ENCODE results near the gene PROS1. TPM values are rescaled to one million over a fixed set of nuclear protein-coding genes. Genes with fewer than 3 reads are reported as not detected.
"Not testable (repeated sequence)": the region's sequence is repeated elsewhere in the genome, so short reads cannot be mapped to it uniquely, and the experiment has no call there.

The PROS1 gene
- total RNA-seq, 1 experiment from 2014 or later, result 1.7 TPM

GRCh38 chr3:93969443-93969842 is 4.3 kb downstream of the PROS1 start:
- DNase-seq (ENCODE audit: low spot score) (no peak), ATAC-seq (no peak)
- Mint-ChIP-seq H3K27ac (no peak overlapping the region), H3K4me1 (peaks cover 10% of the 10 kb centered on the region), H3K9me3 (peaks cover 38% of the 10 kb centered on the region), H3K36me3 (peaks cover 16% of the 10 kb centered on the region), H3K4me3 (no peak overlapping the region), H3K27me3 (ENCODE audit: low read depth) (peaks cover 24% of the 10 kb centered on the region)
- ChIA-PET POLR2A (no interaction called here), CTCF (interaction anchor here (1.1 kb wide), 1 partner anchor 133 kb away, joined by 3 read pairs; no protein-coding TSS in a partner anchor)
- TF ChIP-seq, protein P1, sequence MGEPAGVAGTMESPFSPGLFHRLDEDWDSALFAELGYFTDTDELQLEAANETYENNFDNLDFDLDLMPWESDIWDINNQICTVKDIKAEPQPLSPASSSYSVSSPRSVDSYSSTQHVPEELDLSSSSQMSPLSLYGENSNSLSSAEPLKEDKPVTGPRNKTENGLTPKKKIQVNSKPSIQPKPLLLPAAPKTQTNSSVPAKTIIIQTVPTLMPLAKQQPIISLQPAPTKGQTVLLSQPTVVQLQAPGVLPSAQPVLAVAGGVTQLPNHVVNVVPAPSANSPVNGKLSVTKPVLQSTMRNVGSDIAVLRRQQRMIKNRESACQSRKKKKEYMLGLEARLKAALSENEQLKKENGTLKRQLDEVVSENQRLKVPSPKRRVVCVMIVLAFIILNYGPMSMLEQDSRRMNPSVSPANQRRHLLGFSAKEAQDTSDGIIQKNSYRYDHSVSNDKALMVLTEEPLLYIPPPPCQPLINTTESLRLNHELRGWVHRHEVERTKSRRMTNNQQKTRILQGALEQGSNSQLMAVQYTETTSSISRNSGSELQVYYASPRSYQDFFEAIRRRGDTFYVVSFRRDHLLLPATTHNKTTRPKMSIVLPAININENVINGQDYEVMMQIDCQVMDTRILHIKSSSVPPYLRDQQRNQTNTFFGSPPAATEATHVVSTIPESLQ (CRISPR knock-in tag; IDR thresholded peaks at IDR 0.05), result no peak
- no peak for TF ChIP-seq SMAD4 (CRISPR knock-in tag; IDR thresholded peaks at IDR 0.05)

GRCh38 chr3:93965106-93965505 is 8.6 kb downstream of the PROS1 start:
- ATAC-seq; H3K27ac Mint-ChIP-seq; DNase-seq (ENCODE audit: low spot score); H3K27me3 Mint-ChIP-seq (ENCODE audit: low read depth); CTCF ChIA-PET; POLR2A ChIA-PET; H3K4me3 Mint-ChIP-seq; H3K4me1 Mint-ChIP-seq: not testable (repeated sequence)
- Mint-ChIP-seq H3K9me3 (peaks cover 73% of the 10 kb centered on the region), H3K36me3 (peaks cover 41% of the 10 kb centered on the region)

- no peak overlapping the region for H3K4me3 Mint-ChIP-seq
- H3K36me3 Mint-ChIP-seq, result peaks cover 55% of the 10 kb centered on the region
- CTCF ChIA-PET, result no interaction called here
- H3K4me1 Mint-ChIP-seq, result no peaks in the 10 kb centered on the region
- ATAC-seq (no peak), DNase-seq (ENCODE audit: low spot score) (no peak)
- TF ChIP-seq, protein P2, sequence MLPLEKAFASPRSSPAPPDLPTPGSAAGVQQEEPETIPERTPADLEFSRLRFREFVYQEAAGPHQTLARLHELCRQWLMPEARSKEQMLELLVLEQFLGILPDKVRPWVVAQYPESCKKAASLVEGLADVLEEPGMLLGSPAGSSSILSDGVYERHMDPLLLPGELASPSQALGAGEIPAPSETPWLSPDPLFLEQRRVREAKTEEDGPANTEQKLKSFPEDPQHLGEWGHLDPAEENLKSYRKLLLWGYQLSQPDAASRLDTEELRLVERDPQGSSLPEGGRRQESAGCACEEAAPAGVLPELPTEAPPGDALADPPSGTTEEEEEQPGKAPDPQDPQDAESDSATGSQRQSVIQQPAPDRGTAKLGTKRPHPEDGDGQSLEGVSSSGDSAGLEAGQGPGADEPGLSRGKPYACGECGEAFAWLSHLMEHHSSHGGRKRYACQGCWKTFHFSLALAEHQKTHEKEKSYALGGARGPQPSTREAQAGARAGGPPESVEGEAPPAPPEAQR (CRISPR knock-in tag; IDR thresholded peaks at IDR 0.05), result no peak
- H3K9me3 Mint-ChIP-seq, result peaks cover 77% of the 10 kb centered on the region
- POLR2A ChIA-PET, result no interaction called here
- H3K27ac Mint-ChIP-seq, result no peak overlapping the region
- peaks cover 2% of the 10 kb centered on the region for H3K27me3 Mint-ChIP-seq (ENCODE audit: low read depth)
Observed at GRCh38 chr3:93962798-93963197, 10.9 kb downstream of the PROS1 start.

DNA sequence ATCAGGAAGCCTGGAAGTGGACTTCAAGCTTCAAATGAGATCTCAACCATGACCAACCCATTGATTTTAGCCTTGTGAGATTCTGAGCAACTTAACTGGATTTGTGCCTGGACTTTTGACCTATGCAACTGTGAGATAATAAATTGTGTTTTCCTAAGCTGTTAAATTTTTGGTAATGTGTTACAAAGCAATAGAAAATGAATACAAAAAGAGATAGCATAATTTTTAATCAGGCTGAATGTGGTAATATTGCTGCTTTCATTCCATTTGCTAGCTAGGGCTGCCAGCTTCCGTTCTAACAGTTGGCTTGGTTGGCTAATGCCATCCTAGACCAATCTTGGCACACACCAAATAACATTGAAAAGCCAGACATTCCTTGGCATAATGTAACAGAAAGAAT is 12.2 kb downstream of the PROS1 start:
- Mint-ChIP-seq H3K4me1 (no peaks in the 10 kb centered on the region), H3K27ac (no peak overlapping the region), H3K27me3 (ENCODE audit: low read depth) (peaks cover 2% of the 10 kb centered on the region), H3K9me3 (peaks cover 79% of the 10 kb centered on the region), H3K36me3 (peaks cover 61% of the 10 kb centered on the region), H3K4me3 (no peak overlapping the region)
- ChIA-PET CTCF (no interaction called here), POLR2A (no interaction called here)
- TF ChIP-seq, protein P3, sequence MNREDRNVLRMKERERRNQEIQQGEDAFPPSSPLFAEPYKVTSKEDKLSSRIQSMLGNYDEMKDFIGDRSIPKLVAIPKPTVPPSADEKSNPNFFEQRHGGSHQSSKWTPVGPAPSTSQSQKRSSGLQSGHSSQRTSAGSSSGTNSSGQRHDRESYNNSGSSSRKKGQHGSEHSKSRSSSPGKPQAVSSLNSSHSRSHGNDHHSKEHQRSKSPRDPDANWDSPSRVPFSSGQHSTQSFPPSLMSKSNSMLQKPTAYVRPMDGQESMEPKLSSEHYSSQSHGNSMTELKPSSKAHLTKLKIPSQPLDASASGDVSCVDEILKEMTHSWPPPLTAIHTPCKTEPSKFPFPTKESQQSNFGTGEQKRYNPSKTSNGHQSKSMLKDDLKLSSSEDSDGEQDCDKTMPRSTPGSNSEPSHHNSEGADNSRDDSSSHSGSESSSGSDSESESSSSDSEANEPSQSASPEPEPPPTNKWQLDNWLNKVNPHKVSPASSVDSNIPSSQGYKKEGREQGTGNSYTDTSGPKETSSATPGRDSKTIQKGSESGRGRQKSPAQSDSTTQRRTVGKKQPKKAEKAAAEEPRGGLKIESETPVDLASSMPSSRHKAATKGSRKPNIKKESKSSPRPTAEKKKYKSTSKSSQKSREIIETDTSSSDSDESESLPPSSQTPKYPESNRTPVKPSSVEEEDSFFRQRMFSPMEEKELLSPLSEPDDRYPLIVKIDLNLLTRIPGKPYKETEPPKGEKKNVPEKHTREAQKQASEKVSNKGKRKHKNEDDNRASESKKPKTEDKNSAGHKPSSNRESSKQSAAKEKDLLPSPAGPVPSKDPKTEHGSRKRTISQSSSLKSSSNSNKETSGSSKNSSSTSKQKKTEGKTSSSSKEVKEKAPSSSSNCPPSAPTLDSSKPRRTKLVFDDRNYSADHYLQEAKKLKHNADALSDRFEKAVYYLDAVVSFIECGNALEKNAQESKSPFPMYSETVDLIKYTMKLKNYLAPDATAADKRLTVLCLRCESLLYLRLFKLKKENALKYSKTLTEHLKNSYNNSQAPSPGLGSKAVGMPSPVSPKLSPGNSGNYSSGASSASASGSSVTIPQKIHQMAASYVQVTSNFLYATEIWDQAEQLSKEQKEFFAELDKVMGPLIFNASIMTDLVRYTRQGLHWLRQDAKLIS (CRISPR knock-in tag; IDR thresholded peaks at IDR 0.05; ENCODE audit: borderline replicate concordance), result no peak
- TF ChIP-seq ZBTB21 (CRISPR knock-in tag; IDR thresholded peaks at IDR 0.05; ENCODE audit: borderline replicate concordance), result no peak
- TF ChIP-seq, protein P4, sequence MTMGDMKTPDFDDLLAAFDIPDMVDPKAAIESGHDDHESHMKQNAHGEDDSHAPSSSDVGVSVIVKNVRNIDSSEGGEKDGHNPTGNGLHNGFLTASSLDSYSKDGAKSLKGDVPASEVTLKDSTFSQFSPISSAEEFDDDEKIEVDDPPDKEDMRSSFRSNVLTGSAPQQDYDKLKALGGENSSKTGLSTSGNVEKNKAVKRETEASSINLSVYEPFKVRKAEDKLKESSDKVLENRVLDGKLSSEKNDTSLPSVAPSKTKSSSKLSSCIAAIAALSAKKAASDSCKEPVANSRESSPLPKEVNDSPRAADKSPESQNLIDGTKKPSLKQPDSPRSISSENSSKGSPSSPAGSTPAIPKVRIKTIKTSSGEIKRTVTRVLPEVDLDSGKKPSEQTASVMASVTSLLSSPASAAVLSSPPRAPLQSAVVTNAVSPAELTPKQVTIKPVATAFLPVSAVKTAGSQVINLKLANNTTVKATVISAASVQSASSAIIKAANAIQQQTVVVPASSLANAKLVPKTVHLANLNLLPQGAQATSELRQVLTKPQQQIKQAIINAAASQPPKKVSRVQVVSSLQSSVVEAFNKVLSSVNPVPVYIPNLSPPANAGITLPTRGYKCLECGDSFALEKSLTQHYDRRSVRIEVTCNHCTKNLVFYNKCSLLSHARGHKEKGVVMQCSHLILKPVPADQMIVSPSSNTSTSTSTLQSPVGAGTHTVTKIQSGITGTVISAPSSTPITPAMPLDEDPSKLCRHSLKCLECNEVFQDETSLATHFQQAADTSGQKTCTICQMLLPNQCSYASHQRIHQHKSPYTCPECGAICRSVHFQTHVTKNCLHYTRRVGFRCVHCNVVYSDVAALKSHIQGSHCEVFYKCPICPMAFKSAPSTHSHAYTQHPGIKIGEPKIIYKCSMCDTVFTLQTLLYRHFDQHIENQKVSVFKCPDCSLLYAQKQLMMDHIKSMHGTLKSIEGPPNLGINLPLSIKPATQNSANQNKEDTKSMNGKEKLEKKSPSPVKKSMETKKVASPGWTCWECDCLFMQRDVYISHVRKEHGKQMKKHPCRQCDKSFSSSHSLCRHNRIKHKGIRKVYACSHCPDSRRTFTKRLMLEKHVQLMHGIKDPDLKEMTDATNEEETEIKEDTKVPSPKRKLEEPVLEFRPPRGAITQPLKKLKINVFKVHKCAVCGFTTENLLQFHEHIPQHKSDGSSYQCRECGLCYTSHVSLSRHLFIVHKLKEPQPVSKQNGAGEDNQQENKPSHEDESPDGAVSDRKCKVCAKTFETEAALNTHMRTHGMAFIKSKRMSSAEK (CRISPR knock-in tag; IDR thresholded peaks at IDR 0.05; ENCODE audit: borderline replicate concordance), result no peak
- no peak for TF ChIP-seq EMX1 (CRISPR knock-in tag; IDR thresholded peaks at IDR 0.05)
- no peak for DNase-seq (ENCODE audit: low spot score)
- ATAC-seq, result no peak
